Type B pancreatic cell (in vitro differentiated cells): ENCODE data around the gene ADARB1. TPM values are rescaled to one million over a fixed set of nuclear protein-coding genes. Genes with fewer than 3 reads are reported as not detected.

ENCODE experiments used
- DNase-seq: peaks from one replicate; pipeline ENCODE4 v3.0.0; 2021; ENCODE audit warnings: mixed read lengths; ENCODE audit not compliant: unreplicated experiment; ENCODE audit errors: extremely low spot score
- H3K27ac Mint-ChIP-seq: 2 replicates; pipeline ENCODE4 v1.8.0; 2021; ENCODE audit warnings: mild to moderate bottlenecking, mixed read lengths
- H3K27me3 Mint-ChIP-seq: 2 replicates; pipeline ENCODE4 v1.8.0; 2021; ENCODE audit warnings: mixed read lengths
- H3K36me3 Mint-ChIP-seq: 2 replicates; pipeline ENCODE4 v1.8.0; 2021; ENCODE audit warnings: mixed read lengths
- H3K4me1 Mint-ChIP-seq: one replicate; pipeline ENCODE4 v1.8.0; 2021; ENCODE audit warnings: mixed read lengths; ENCODE audit not compliant: unreplicated experiment
- H3K4me3 Mint-ChIP-seq: 2 replicates; pipeline ENCODE4 v1.8.0; 2021; ENCODE audit warnings: mild to moderate bottlenecking, mixed read lengths
- H3K9me3 Mint-ChIP-seq: 2 replicates; pipeline ENCODE4 v1.8.0; 2021; ENCODE audit warnings: mixed read lengths
- CTCF ChIP-seq: fragments of 200-600 bp; sonication (generic); conservative IDR thresholded peaks from 2 replicates; pipeline ENCODE4 v1.5.0; 2021; ENCODE audit warnings: antibody characterized with exemption, mild to moderate bottlenecking
- total RNA-seq: library from RNA; stranded (reverse); gene quantifications from 2 replicates; pipeline ENCODE4 v1.2.1, GENCODE V29; 2021; ENCODE audit warnings: low replicate concordance

The ADARB1 gene
- total RNA-seq, 1 donor from 2014 or later: 20.7 TPM

GRCh38 chr21:45119812-45120211 lies 45.4 kb downstream of the ADARB1 start:
- no peak overlapping the region for H3K27ac Mint-ChIP-seq
- DNase-seq: no peak
- no peak for TF ChIP-seq CTCF
- peaks cover 11% of the 10 kb centered on the region for H3K36me3 Mint-ChIP-seq
- peaks cover 6% of the 10 kb centered on the region for H3K4me1 Mint-ChIP-seq
- no peaks in the 10 kb centered on the region for H3K27me3 Mint-ChIP-seq
- H3K4me3 Mint-ChIP-seq: no peak overlapping the region
- no peaks in the 10 kb centered on the region for H3K9me3 Mint-ChIP-seq

DNA sequence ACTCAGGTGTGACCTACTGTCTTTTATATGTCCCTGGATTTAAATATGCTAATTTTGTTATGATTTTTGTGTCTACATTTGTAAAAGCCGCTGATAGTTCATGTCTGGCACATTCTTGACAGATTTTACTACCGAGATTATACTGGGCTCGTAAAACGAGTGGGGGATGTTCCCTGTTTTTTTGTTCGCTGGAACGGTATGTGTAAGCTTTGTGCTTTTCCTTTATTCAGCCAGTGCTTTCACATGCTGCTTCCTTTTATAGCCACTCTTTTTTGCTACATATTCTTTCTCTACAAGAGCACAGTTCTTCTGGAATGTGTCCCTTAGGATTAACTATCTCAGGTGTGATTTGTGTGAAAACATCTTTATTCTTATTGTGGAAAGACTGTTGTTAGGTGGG lies 46.6 kb downstream of the ADARB1 start:
- peaks cover 6% of the 10 kb centered on the region for H3K4me1 Mint-ChIP-seq
- no peak for TF ChIP-seq CTCF
- H3K27me3 Mint-ChIP-seq: no peaks in the 10 kb centered on the region
- no peak overlapping the region for H3K27ac Mint-ChIP-seq
- no peak overlapping the region for H3K4me3 Mint-ChIP-seq
- peaks cover 11% of the 10 kb centered on the region for H3K36me3 Mint-ChIP-seq
- H3K9me3 Mint-ChIP-seq: no peaks in the 10 kb centered on the region
- DNase-seq: no peak

DNA sequence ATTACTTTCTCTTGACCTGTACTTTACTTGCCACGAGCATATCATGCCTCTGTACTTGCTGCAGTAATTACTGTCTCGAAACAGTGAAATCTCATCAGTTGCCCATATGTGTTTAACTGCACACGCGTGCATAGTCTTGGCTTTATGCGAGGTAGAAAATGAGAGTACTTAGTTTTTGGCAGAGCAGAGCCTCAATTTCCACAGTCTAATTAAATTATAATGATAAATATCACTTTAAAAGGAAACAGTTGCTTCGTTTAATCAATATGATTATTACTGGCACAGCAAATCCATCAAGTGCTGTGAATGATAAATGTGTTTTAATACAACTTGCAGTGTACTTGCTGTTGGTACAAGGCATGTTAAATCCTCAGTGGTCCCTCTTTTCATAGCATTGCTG lies 47.6 kb downstream of the ADARB1 start:
- Mint-ChIP-seq H3K27ac (no peak overlapping the region), H3K9me3 (no peaks in the 10 kb centered on the region), H3K4me1 (peaks cover 6% of the 10 kb centered on the region), H3K4me3 (no peak overlapping the region), H3K27me3 (no peaks in the 10 kb centered on the region), H3K36me3 (peaks cover 8% of the 10 kb centered on the region)
- TF ChIP-seq CTCF: no peak
- no peak for DNase-seq

GRCh38 chr21:45122432-45123132 lies 48.2 kb downstream of the ADARB1 start:
- no peak overlapping the region for H3K27ac Mint-ChIP-seq
- H3K27me3 Mint-ChIP-seq: no peaks in the 10 kb centered on the region
- peaks cover 8% of the 10 kb centered on the region for H3K36me3 Mint-ChIP-seq
- H3K9me3 Mint-ChIP-seq: no peaks in the 10 kb centered on the region
- H3K4me3 Mint-ChIP-seq: no peak overlapping the region
- H3K4me1 Mint-ChIP-seq: peaks cover 6% of the 10 kb centered on the region
- no peak for TF ChIP-seq CTCF
- DNase-seq: no peak

DNA sequence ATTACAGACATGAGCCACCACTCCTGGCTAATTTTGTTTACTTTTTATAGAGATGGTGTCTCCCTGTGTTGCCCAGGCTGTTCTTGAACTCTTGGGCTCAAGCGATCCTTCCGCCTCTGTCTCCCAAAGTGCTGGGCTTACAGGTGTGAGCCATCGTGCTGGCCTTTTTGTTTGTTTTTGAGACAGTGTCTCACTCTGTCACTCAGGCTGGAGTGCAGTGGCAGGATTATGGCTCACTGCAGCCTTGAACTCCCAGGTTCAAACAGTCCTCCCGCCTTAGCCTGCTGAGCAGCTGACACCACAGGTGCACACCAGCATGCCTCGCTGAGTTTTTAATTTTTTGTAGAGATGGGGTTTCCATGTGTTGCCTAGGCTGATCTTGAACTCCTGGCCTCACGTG lies 49.1 kb downstream of the ADARB1 start:
- no peak overlapping the region for H3K4me3 Mint-ChIP-seq
- no peak for TF ChIP-seq CTCF
- no peak for DNase-seq
- H3K27ac Mint-ChIP-seq: no peak overlapping the region
- H3K9me3 Mint-ChIP-seq: no peaks in the 10 kb centered on the region
- H3K4me1 Mint-ChIP-seq: peaks cover 8% of the 10 kb centered on the region
- no peaks in the 10 kb centered on the region for H3K27me3 Mint-ChIP-seq
- H3K36me3 Mint-ChIP-seq: peaks cover 3% of the 10 kb centered on the region

- Mint-ChIP-seq H3K4me1 (peaks cover 17% of the 10 kb centered on the region), H3K27me3 (no peaks in the 10 kb centered on the region), H3K36me3 (no peaks in the 10 kb centered on the region), H3K27ac (no peak overlapping the region), H3K4me3 (no peak overlapping the region), H3K9me3 (no peaks in the 10 kb centered on the region)
- no peak for TF ChIP-seq CTCF
- DNase-seq: no peak
Observed at GRCh38 chr21:45124596-45124995, 50.2 kb downstream of the ADARB1 start.
